Fibroblast of skin of right biceps (primary cell): ENCODE results near the gene CMTM6.
"Not testable (repeated sequence)": the region's sequence is repeated elsewhere in the genome, so short reads cannot be mapped to it uniquely, and the experiment has no call there.

Experiments
- DNase-seq: peaks from one replicate; pipeline ENCODE4 v3.0.0-alpha.2; 2013

Gene CMTM6

GRCh38 chr3:32440611-32441350 is 61.9 kb downstream of the CMTM6 start:
- DNase-seq: peak; percentile 49

GRCh38 chr3:32439421-32439820 is 63.2 kb downstream of the CMTM6 start:
- not testable (repeated sequence) for DNase-seq

DNA sequence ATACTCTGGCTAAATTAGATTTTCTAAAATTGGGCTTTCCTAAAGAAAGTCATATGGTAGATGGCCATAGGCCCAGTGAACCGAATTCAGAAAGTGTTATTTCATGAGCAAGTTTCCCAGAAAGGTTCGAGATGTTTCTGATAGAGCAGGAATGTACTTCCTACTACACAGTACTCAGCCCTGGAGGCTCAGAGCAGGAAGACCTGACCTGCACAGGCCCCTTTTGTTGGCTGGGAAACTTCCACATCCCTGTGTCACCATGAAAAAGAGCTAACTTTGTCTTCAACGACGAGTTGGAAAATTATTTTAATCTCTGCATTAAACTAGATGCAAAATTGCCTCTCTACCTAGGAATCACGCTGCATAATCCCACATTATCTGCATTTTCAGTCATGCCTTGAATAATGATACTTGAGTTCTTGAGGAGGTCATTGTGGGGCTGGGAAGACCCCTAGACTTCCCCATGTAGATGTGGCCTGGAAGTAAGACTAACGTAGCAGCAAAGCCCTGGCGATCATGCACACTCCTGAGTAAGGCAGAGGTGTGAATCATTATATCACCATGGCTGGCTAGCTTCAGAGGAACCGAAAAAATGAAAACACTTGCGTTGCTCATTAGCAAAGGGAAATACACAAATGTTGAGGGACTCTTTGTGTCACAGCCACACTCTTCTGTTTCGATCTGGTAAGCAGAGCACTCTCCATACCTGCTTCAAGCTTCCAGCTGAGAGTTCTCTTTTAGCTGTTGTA is 63.9 kb downstream of the CMTM6 start:
- no peak for DNase-seq

DNA sequence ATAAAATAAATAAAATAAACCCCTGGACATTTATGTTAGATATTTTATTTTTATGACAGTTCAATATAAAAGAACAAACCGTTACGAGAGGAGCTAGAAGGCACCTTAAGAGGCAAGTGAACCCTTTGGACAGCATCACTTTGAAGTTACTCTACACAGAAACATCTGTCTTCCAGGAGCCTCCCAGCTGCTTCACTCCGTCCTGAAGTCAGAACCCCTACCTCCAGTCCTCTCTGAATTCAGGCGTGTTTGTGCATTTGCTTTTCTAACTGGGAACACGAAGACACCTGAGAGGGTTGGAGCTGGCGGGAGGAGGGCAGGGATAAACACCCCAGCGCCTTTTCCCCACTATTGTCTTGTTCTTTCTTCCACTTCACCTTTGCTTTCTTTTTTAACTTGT is 64.8 kb downstream of the CMTM6 start:
- DNase-seq: no peak

GRCh38 chr3:32436816-32437189 is 65.8 kb downstream of the CMTM6 start:
- no peak for DNase-seq

DNA sequence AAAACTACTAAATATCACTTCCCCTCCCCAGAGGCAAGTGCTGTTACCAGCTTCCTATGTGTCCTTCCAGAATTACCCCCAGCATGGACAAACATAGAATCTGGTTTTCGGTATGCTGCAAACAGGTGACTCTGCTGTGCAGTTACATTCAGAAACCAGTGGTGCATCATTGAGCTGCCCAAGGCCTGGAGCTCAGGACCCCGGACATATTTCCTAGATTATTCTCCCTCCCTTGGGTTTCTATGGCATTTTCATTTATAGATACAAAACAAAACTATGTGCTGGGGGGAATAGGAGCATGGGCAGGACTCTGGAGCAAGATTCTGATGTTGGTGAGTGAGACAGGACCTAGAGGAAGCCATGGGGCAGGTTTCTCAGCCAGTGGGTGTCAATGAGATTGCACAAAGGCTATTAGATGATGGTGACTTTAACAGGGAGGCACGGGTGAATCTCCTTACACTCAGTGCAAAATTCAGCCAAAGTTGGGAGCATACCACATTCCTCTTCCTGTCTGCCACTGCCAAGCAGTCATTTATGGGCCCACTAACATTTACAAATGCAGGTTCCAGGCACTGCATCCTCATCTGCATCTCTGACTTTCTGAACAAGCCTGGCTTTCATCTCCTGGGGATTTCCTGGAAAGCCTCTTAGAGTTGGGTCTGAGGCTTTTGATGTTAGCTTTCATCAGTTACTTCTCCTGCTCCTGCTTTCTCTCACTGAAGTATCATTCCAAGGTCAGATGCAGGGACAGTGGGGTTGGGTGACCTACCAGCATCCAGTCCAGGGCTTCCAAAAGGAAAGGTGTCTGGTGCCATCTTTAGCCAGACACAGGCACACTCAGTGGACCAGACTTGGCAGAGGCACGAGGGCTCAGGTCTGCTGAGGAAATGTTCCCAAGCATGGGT is 66.5 kb downstream of the CMTM6 start:
- no peak for DNase-seq

GRCh38 chr3:32434206-32434605 is 68.4 kb downstream of the CMTM6 start:
- DNase-seq: no peak

DNA sequence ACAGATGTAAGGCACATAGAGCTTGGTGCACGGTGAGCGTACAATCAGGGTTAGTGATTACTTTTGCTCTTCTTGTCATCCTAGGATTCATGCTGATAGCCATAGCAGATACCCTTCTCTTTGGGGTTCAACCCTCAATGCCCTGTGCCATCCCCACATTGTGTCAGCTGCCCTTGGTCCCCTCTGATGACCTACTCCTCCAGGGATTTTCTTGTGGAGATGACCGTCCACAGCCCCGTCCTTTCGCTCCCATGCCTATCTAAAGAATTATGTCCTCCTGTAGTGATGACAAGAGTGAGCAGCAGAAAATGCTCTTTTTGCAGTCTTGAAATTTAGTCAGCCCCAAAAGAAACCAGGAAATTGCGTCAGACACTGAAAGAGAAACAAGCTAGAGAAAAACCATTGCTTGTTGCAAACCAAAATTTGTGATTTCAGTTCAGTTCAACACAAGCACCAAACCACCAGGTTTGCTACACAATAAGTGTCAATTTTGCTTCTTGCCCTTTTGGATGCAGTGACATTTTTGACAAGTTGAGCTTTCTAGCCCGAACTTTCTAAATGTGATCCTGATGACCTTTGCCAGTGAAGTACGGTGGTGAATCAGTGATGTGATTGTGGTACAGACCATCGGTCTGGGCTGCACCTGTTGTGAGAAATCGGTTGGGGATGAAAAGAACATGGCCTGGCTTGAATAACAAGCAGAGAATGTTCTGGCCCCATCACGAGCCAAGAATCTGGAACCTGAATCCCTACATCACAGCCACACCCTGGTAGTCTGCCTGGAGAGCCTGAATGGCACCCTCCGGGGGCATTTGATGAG is 69.7 kb downstream of the CMTM6 start:
- no peak for DNase-seq

DNA sequence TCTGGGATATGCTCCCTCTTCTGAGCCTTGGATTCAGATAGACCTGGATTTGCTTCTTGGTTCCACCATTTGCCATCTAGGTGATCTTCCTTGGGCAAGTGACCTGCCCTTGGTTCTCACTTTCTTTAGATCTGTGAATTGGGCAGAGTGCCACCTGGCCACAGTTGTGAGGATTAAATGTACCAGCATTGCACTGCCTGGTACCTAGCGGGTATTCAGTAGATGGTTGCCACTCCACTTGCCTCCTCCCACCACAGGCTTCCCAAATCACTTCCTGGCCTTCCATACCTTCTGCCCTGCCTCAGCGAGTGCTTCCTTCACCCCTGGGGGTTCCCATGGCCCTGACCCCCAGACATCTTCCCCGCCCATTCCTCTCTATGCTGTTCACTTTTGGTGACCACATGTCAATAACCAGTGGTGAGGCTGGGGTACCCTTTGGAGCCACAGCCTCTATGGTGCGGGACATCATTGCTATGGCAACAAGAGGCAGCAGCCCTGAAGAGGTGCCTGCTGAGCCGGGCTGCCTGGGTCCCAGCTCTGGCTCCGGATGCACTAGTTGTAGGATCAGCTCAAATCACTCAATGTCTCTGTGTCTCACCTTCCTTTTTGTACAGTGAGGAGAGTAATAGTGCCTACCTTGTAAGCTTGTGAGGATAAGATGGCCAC is 70.5 kb downstream of the CMTM6 start:
- no peak for DNase-seq

DNA sequence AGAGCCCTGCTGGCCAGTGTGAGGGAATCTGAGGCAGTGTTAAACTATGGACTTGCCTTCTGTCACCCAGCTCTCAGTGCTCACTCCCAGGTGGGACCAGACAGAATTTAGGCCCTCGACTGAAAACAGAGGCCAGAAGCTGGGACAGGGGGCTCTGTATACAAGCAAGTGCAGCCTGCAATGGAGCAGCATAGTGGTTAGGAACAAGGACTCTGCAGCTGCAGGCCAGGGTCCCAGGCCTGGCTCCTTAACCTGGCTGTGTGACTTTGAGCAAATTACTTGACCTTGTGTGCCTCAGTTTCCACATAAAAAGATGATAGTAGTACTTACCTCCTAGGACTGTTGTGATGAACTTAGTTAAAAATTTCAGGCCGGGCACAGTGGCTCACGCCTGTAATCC is 71.2 kb downstream of the CMTM6 start:
- no peak for DNase-seq
